GM12892 (cell line): ENCODE data around the gene ZNF26.

Source experiments
- POLR2A ChIP-seq: IDR thresholded peaks from 2 replicates; pipeline ENCODE4 v1.6.1; 2011; ENCODE audit warnings: low read depth, low read length, control low read depth
- POLR2AphosphoS5 ChIP-seq: IDR thresholded peaks from 2 replicates; pipeline ENCODE4 v1.6.1; 2011; ENCODE audit warnings: low read depth, low read length, control low read depth
- TAF1 ChIP-seq: IDR thresholded peaks from 2 replicates; pipeline ENCODE4 v1.6.1; 2011; ENCODE audit warnings: low read depth, mild to moderate bottlenecking, control low read depth, low read length, borderline replicate concordance

- TF ChIP-seq POLR2AphosphoS5 (no peak), TAF1 (no peak), POLR2A (no peak)
Measured at GRCh38 chr12:133073836-133074235, 87.7 kb downstream of the ZNF26 start.
